Stimulated activated CD8-positive, alpha-beta memory T cell treated with anti-CD3 and anti-CD28 coated beads, Interleukin-4, amount 100 ng/mL, for 4 hours (primary cell): ENCODE measurements around the gene KMO.

Experiments
- DNase-seq, 2 donors: peaks; one replicate each; pipeline ENCODE4 v3.0.0-alpha.2; 2020; ENCODE audit warnings: low read depth in 2 of 2, low spot score in 1 of 2

The KMO gene

GRCh38 chr1:241532162-241532531, at the start of gene KMO:
Gene KMO, plus strand, starts transcription at chr1:241532378. Its CDS starts 67 bp downstream, at chr1:241532445.
- no peak for DNase-seq

GRCh38 chr1:241482761-241483250, 49.4 kb upstream of the KMO start:
- no peak for DNase-seq

GRCh38 chr1:241485145-241485544, 47.0 kb upstream of the KMO start:
- no peak for DNase-seq

- no peak for DNase-seq
These were observed 46.6 kb upstream of the KMO start for GRCh38 chr1:241485554-241485992.

- no peak for DNase-seq
These were observed 43.4 kb upstream of the KMO start for GRCh38 chr1:241488739-241489138.

- no peak for DNase-seq
These were observed 36.4 kb upstream of the KMO start for GRCh38 chr1:241495741-241496140.

- no peak for DNase-seq
These were observed 32.3 kb upstream of the KMO start for GRCh38 chr1:241499910-241500309.

GRCh38 chr1:241503444-241503843, 28.7 kb upstream of the KMO start:
- no peak for DNase-seq

GRCh38 chr1:241507189-241507863, 24.9 kb upstream of the KMO start:
- no peak for DNase-seq

- no peak for DNase-seq
These were observed 18.8 kb upstream of the KMO start for GRCh38 chr1:241513378-241513777.

GRCh38 chr1:241518476-241519307, 13.5 kb upstream of the KMO start:
- DNase-seq, result peak in 1 of 2 donors; percentile 6

GRCh38 chr1:241519308-241520079, 12.7 kb upstream of the KMO start, which contains the start of gene FH:
Gene FH, minus strand, starts transcription at chr1:241519755. Its CDS starts 33 bp downstream, at chr1:241519722.
- DNase-seq, result peak; percentile 75 to 85

GRCh38 chr1:241520080-241520465, 12.1 kb upstream of the KMO start:
- no peak for DNase-seq

GRCh38 chr1:241521718-241522117, 10.5 kb upstream of the KMO start:
- no peak for DNase-seq

- no peak for DNase-seq
These were observed 7.2 kb upstream of the KMO start for GRCh38 chr1:241525026-241525425.

- DNase-seq, result no peak
These were observed 5.0 kb upstream of the KMO start for GRCh38 chr1:241527146-241527545.

- no peak for DNase-seq
These were observed 700 bp upstream of the KMO start for GRCh38 chr1:241531195-241532161.

- no peak for DNase-seq
These were observed 686 bp downstream of the KMO start for GRCh38 chr1:241532864-241533263.

GRCh38 chr1:241533326-241534115, 1.3 kb downstream of the KMO start:
- DNase-seq, result no peak

- no peak for DNase-seq
These were observed 4.1 kb downstream of the KMO start for GRCh38 chr1:241536304-241536703.
